ENCODE results near the gene PCDHA12. TPM values are rescaled to one million over a fixed set of nuclear protein-coding genes. Genes with fewer than 3 reads are reported as not detected.
A peak's percentile ranks its signal among the peaks of the same experiment; 100 is the strongest.

Gene PCDHA12
- total and polyA plus RNA-seq, 7 donors = 0.01 to 0.06 TPM; not detected in 5

DNA sequence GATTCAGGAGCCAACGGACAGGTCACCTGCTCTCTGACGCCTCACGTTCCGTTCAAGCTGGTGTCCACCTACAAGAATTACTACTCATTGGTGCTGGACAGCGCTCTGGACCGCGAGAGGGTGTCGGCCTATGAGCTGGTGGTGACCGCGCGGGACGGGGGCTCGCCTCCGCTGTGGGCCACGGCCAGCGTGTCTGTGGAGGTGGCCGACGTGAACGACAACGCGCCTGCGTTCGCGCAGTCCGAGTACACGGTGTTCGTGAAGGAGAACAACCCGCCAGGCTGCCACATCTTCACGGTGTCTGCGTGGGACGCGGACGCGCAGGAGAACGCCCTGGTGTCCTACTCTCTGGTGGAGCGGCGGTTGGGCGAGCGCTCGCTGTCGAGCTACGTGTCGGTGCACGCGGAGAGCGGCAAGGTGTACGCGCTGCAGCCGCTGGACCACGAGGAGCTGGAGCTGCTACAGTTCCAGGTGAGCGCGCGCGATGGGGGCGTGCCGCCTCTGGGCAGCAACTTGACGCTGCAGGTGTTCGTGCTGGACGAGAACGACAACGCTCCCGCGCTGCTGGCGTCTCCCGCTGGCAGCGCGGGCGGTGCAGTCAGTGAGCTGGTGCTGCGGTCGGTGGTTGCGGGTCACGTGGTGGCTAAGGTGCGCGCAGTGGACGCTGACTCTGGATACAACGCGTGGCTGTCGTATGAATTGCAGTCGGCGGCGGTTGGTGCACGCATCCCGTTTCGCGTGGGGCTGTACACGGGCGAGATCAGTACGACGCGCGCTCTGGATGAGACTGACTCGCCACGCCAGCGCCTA lies 17.7 kb upstream of the PCDHA12 start:
- H3K4me3 ChIP-seq = no peak overlapping the region
- ATAC-seq (no peak), DNase-seq (no peak)
- TF ChIP-seq, protein P1, sequence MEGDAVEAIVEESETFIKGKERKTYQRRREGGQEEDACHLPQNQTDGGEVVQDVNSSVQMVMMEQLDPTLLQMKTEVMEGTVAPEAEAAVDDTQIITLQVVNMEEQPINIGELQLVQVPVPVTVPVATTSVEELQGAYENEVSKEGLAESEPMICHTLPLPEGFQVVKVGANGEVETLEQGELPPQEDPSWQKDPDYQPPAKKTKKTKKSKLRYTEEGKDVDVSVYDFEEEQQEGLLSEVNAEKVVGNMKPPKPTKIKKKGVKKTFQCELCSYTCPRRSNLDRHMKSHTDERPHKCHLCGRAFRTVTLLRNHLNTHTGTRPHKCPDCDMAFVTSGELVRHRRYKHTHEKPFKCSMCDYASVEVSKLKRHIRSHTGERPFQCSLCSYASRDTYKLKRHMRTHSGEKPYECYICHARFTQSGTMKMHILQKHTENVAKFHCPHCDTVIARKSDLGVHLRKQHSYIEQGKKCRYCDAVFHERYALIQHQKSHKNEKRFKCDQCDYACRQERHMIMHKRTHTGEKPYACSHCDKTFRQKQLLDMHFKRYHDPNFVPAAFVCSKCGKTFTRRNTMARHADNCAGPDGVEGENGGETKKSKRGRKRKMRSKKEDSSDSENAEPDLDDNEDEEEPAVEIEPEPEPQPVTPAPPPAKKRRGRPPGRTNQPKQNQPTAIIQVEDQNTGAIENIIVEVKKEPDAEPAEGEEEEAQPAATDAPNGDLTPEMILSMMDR (IDR thresholded peaks at IDR 0.05) = no peak
- no peaks in the 10 kb centered on the region for H3K36me3 ChIP-seq (ENCODE audit: insufficient read depth in 1 of 2, low read depth in 1 of 2)
- H3K27ac ChIP-seq = no peak overlapping the region
- no peaks in the 10 kb centered on the region for H3K4me1 ChIP-seq
- peaks cover 0 to 19% (median 6%) of the 10 kb centered on the region in 3 donors for H3K27me3 ChIP-seq (ENCODE audit: insufficient read depth in 3 of 3, low read length in 2 of 3)
- intact Hi-C loops (cut with DNase I) = no loop called here
- peaks cover 2% of the 10 kb centered on the region for H3K9me3 ChIP-seq
- 48 to 60% methylated on average over 74 to 94 of the region's 94 CpGs; no CpG with 5 or more reads in 1 of the 3 donors for whole genome bisulfite sequencing, 3 donors

DNA sequence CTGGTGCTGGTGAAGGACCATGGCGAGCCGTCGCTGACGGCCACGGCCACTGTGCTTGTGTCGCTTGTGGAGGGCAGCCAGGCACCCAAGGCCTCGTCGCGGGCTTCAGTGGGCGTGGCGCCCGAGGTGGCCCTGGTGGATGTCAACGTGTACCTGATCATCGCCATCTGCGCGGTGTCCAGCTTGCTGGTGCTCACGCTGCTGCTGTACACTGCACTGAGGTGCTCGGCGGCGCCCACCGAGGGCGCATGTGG lies 17.2 kb upstream of the PCDHA12 start:
- 55% methylated on average over 22 of the region's 22 CpGs; no CpG with 5 or more reads in 2 of the 3 donors for WGBS, 3 donors
- peak; percentile 11 to 46 for DNase-seq
- ATAC-seq = no peak
- intact Hi-C loops (cut with DNase I) = no loop called here
- Histone ChIP-seq H3K27me3 (ENCODE audit: insufficient read depth in 3 of 3, low read length in 2 of 3) (peaks cover 0 to 19% (median 6%) of the 10 kb centered on the region in 3 donors), H3K27ac (no peak overlapping the region), H3K4me1 (no peaks in the 10 kb centered on the region), H3K9me3 (peaks cover 4% of the 10 kb centered on the region), H3K36me3 (ENCODE audit: insufficient read depth in 1 of 2, low read depth in 1 of 2) (no peaks in the 10 kb centered on the region), H3K4me3 (no peak overlapping the region)
- TF ChIP-seq, protein P1 (IDR thresholded peaks at IDR 0.05) = no peak

DNA sequence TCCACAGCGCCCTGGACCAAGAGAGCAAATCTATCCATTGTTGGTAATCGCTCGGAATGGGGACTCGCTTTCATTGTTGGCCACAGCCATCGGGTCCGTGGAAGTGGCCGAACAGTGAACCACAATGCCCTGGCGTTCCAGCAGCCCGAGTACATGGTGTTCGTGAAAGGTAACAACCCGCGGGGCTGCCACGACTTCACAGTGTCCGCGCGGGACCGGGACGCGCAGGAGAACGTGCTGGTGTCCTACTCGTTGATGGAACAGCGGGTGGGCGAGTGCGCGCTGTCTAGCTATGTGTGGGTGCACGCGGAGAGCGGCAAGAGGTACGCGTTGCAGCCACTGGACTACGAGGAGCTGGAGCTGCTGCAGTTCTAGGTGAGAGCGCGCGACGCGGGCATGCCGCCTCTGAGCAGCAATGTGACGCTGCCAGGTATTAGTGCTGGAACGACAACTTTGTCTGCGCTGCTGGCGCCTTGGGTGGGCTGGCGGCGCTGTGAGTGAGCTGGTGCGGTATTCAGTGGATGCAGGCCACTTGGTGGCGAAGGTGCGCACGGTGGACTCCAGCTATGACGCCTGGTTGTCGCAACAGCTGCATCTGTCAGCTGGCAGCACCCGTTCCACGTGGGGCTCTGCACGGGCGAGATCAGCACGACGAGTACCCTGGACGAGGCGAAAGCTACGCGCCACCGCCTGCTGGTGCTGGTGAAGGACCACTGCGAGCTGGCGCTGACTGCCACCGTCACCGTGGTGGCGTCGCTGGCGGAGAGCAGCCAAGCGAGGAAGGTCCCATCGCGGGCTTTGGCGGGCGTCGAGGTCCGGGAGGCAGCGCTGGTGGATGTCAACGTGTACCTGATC lies 12.4 kb upstream of the PCDHA12 start:
- TF ChIP-seq, protein P1 (IDR thresholded peaks at IDR 0.05) = no peak
- Histone ChIP-seq H3K4me1 (no peaks in the 10 kb centered on the region), H3K27ac (no peak overlapping the region), H3K9me3 (peaks cover 4% of the 10 kb centered on the region), H3K4me3 (no peak overlapping the region), H3K27me3 (ENCODE audit: insufficient read depth in 3 of 3, low read length in 2 of 3) (peaks cover 0 to 5% (median 4%) of the 10 kb centered on the region in 3 donors), H3K36me3 (ENCODE audit: insufficient read depth in 1 of 2, low read depth in 1 of 2) (no peaks in the 10 kb centered on the region)
- no peak for DNase-seq
- intact Hi-C loops (cut with DNase I) = no loop called here
- WGBS, 3 donors = 37 to 45% (median 38%) methylated on average over 76 of the region's 76 CpGs
- no peak for ATAC-seq

DNA sequence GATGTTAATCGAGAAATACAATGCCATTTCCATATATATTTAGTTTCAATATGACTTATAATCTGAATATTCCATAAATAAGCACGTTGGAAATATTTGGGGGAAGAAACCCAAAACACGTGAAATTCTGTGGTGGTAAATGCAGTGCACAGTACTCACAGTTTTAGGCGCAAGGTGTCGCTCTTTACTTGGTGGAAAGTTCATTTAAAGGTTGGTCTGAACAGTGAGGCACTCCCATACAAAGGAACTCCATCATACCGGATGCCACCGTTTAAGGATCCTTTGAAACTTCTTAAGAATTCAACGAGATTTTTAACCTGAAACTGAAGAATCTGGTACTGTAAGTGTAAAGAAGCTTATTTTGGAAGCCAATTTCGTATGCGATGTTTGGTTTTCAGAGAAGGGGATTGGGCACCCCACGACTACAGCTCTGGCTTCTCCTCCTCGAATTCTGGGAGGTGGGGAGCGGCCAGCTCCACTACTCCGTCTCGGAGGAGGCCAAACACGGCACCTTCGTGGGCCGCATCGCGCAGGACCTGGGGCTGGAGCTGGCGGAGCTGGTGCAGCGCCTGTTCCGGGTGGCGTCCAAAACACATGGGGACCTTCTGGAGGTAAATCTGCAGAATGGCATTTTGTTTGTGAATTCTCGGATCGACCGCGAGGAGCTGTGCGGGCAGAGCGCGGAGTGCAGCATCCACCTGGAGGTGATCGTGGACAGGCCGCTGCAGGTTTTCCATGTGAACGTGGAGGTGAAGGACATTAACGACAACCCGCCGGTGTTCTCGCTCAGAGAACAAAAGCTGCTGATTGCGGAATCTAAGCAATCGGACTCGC lies 6.2 kb upstream of the PCDHA12 start, which contains the start of gene PCDHA11:
TSS of gene PCDHA11 (plus strand) at position 237 of the 834 bp plus-strand sequence. CDS start at position 384, 147 bp downstream.
- Histone ChIP-seq H3K4me3 (no peak within 1 kb of the TSS), H3K4me1 (no peaks in the 10 kb centered on the region), H3K27ac (no peak within 1 kb of the TSS), H3K9me3 (peaks cover 10% of the 10 kb centered on the region), H3K27me3 (ENCODE audit: insufficient read depth in 3 of 3, low read length in 2 of 3) (peaks cover 0 to 11% (median 1%) of the 10 kb centered on the region in 3 donors), H3K36me3 (ENCODE audit: insufficient read depth in 1 of 2, low read depth in 1 of 2) (no peaks in the 10 kb centered on the region)
- 10 to 15% (median 14%) methylated on average over 41 of the region's 41 CpGs for WGBS, 3 donors
- DNase-seq (no peak), ATAC-seq (no peak)
- TF ChIP-seq, protein P1 (IDR thresholded peaks at IDR 0.05) = no peak
- intact Hi-C loops (cut with DNase I) = no loop called here

Measured in psoas muscle (tissue), 8 donors.